H1 (cell line): Measurements from ENCODE around the gene RAPGEF6. TPM values are rescaled to one million over a fixed set of nuclear protein-coding genes. Genes with fewer than 3 reads are reported as not detected.

ENCODE experiments used
- CTCF ChIA-PET: fragments of 300-600 bp; sonication (Branson Sonifier 250); formaldehyde crosslinking; loops from one replicate; lab custom pipeline; 2021; ENCODE audit not compliant: partially characterized antibody; lab: Charles Lee
- POLR2A ChIA-PET: fragments of 300-600 bp; sonication (Branson Sonifier 250); formaldehyde crosslinking; loops from one replicate; lab custom pipeline; 2021; ENCODE audit warnings: inconsistent platforms; ENCODE audit not compliant: partially characterized antibody; lab: Charles Lee
- DNase-seq, 2 experiments: peaks; one replicate each; pipeline versions ENCODE4 v3.0.0 to v3.0.0-alpha.2; 2010 to 2022; ENCODE audit warnings: low spot score in 2 of 2, low read depth in 1 of 2, mixed read lengths in 1 of 2
- FAIRE-seq: peaks from 2 replicates; lab custom pipeline; 2011; peaks lifted over from hg19 to GRCh38; lab: Jason Lieb, UNC
- H2AFZ ChIP-seq: 2 replicates; pipeline ENCODE4 v1.8.1; 2012; ENCODE audit warnings: low read length, inconsistent platforms
- H2AK5ac ChIP-seq: 2 replicates; pipeline ENCODE4 v1.6.1; 2013; ENCODE audit warnings: low read depth, low read length
- H2BK120ac ChIP-seq: replicated peaks from 2 replicates; pipeline ENCODE3; 2013; ENCODE audit warnings: low read depth, low read length, inconsistent platforms
- H2BK12ac ChIP-seq: 2 replicates; pipeline ENCODE4 v1.6.1; 2013; ENCODE audit warnings: low read depth, low read length
- H2BK15ac ChIP-seq: 2 replicates; pipeline ENCODE4 v1.6.1; 2013; ENCODE audit warnings: low read length
- H2BK20ac ChIP-seq: 2 replicates; pipeline ENCODE4 v1.6.1; 2013; ENCODE audit warnings: low read length
- H2BK5ac ChIP-seq: 2 replicates; pipeline ENCODE4 v1.6.1; 2013; ENCODE audit warnings: low read depth, low read length
- H3K14ac ChIP-seq: 2 replicates; pipeline ENCODE4 v1.6.1; 2013; ENCODE audit warnings: inconsistent platforms; ENCODE audit not compliant: insufficient read length
- H3K18ac ChIP-seq: 2 replicates; pipeline ENCODE4 v1.6.1; 2013; ENCODE audit warnings: low read length; ENCODE audit errors: extremely low read depth
- H3K23ac ChIP-seq: 2 replicates; pipeline ENCODE4 v1.6.1; 2013; ENCODE audit warnings: inconsistent platforms; ENCODE audit not compliant: insufficient read length
- H3K23me2 ChIP-seq: 2 replicates; pipeline ENCODE4 v1.6.1; 2013; ENCODE audit warnings: low read depth, low read length
- H3K27ac ChIP-seq: 2 replicates; pipeline ENCODE4 v1.6.1; 2011; ENCODE audit warnings: low read depth, low read length, inconsistent platforms
- H3K27me3 ChIP-seq, 4 experiments: replicated peaks in 1 of 4; 1 replicate in 1 of 4; 2 replicates in 3 of 4; pipeline versions ENCODE4 v1.6.1 to v1.8.1; 2011 to 2013; ENCODE audit warnings: low read length in 3 of 4, mild to moderate bottlenecking in 3 of 4, inconsistent platforms in 2 of 4, mixed read lengths in 2 of 4, moderate library complexity in 1 of 4; ENCODE audit not compliant: control insufficient read depth in 3 of 4, insufficient read depth in 3 of 4; ENCODE audit errors: extremely low read depth in 1 of 4
- H3K36me3 ChIP-seq, 4 experiments: 2 replicates each; pipeline versions ENCODE4 v1.6.1 to v1.8.1; 2011 to 2013; ENCODE audit warnings: mild to moderate bottlenecking in 4 of 4, low read length in 3 of 4, moderate library complexity in 2 of 4, control low read depth in 1 of 4, inconsistent platforms in 1 of 4; ENCODE audit not compliant: insufficient read depth in 4 of 4, control insufficient read depth in 2 of 4
- H3K4ac ChIP-seq: replicated peaks from 2 replicates; pipeline ENCODE3; 2013; ENCODE audit warnings: low read length, low read depth, mixed read lengths, inconsistent platforms; ENCODE audit not compliant: insufficient read length
- H3K4me1 ChIP-seq, 4 experiments: replicated peaks in 1 of 4; 1 replicate in 1 of 4; 2 replicates in 3 of 4; pipeline versions ENCODE4 v1.6.1 to v1.8.1; 2011 to 2013; ENCODE audit warnings: low read length in 3 of 4, inconsistent platforms in 2 of 4, mixed read lengths in 1 of 4; ENCODE audit not compliant: insufficient read depth in 4 of 4, control insufficient read depth in 3 of 4
- H3K4me2 ChIP-seq, 2 experiments: 2 replicates each; pipeline versions ENCODE4 v1.6.1 to v1.8.1; 2011 to 2013; ENCODE audit warnings: low read depth in 2 of 2, low read length in 2 of 2, control low read depth in 1 of 2, inconsistent platforms in 1 of 2, mild to moderate bottlenecking in 1 of 2; ENCODE audit not compliant: insufficient read depth in 1 of 2
- H3K4me3 ChIP-seq, 4 experiments: fragments of 200-600, 300-600 bp in 1 of 4; sonication (generic), shearing (Covaris generic), sonication (Bioruptor Twin) in 1 of 4; 2 replicates each; pipeline versions ENCODE4 v1.5.1 to v1.8.1; 2011 to 2016; ENCODE audit warnings: low read length in 4 of 4, low read depth in 3 of 4, control low read depth in 2 of 4, inconsistent platforms in 2 of 4, mild to moderate bottlenecking in 2 of 4, mixed read lengths in 1 of 4, moderate library complexity in 1 of 4; ENCODE audit not compliant: insufficient read depth in 2 of 4; ENCODE audit errors: extremely low read depth in 1 of 4
- H3K56ac ChIP-seq: replicated peaks from 2 replicates; pipeline ENCODE3; 2013; ENCODE audit warnings: low read depth, mild to moderate bottlenecking, mixed read lengths, low read length, inconsistent platforms; ENCODE audit not compliant: insufficient read length
- H3K79me1 ChIP-seq: 2 replicates; pipeline ENCODE4 v1.6.1; 2013; ENCODE audit warnings: low read depth, low read length, control low read depth
- H3K79me2 ChIP-seq, 2 experiments: 2 replicates each; pipeline versions ENCODE4 v1.6.1 to v1.8.1; 2012 to 2013; ENCODE audit warnings: low read length in 2 of 2, mild to moderate bottlenecking in 2 of 2, inconsistent platforms in 1 of 2; ENCODE audit not compliant: insufficient read depth in 2 of 2, control insufficient read depth in 1 of 2
- H3K9ac ChIP-seq, 4 experiments: replicated peaks in 1 of 4; 1 replicate in 1 of 4; 2 replicates in 3 of 4; pipeline versions ENCODE4 v1.6.1 to v1.8.1; 2011 to 2013; ENCODE audit warnings: low read depth in 3 of 4, low read length in 3 of 4, control low read depth in 2 of 4, mild to moderate bottlenecking in 2 of 4, moderate library complexity in 2 of 4, inconsistent platforms in 1 of 4; ENCODE audit errors: extremely low read depth in 1 of 4
- H3K9me3 ChIP-seq, 2 experiments: 2 replicates each; pipeline versions ENCODE4 v1.6.1 to v1.8.1; 2012 to 2013; ENCODE audit warnings: mild to moderate bottlenecking in 2 of 2, moderate library complexity in 2 of 2, control low read depth in 1 of 2, inconsistent platforms in 1 of 2, low read depth in 1 of 2, low read length in 1 of 2, mixed read lengths in 1 of 2; ENCODE audit not compliant: insufficient read depth in 2 of 2
- H4K20me1 ChIP-seq, 2 experiments: replicated peaks in 1 of 2; 2 replicates each; pipeline versions ENCODE3 to v1.8.1; 2011 to 2013; ENCODE audit warnings: inconsistent platforms in 2 of 2, low read length in 2 of 2, mild to moderate bottlenecking in 1 of 2; ENCODE audit not compliant: insufficient read depth in 2 of 2, control insufficient read depth in 1 of 2
- H4K5ac ChIP-seq: 2 replicates; pipeline ENCODE4 v1.6.1; 2013; ENCODE audit warnings: low read length, low read depth, mixed read lengths, inconsistent platforms; ENCODE audit not compliant: insufficient read length
- H4K8ac ChIP-seq: 2 replicates; pipeline ENCODE4 v1.8.0; 2013; ENCODE audit warnings: mild to moderate bottlenecking, moderate library complexity, low read length, inconsistent platforms; ENCODE audit not compliant: insufficient read depth; ENCODE audit errors: extremely low read depth
- H4K91ac ChIP-seq: replicated peaks from 2 replicates; pipeline ENCODE3; 2013; ENCODE audit warnings: low read length, mixed read lengths, inconsistent platforms; ENCODE audit not compliant: insufficient read length
- GABPA ChIP-seq: IDR thresholded peaks from 2 replicates; pipeline ENCODE4 v1.6.1; 2011; ENCODE audit warnings: mild to moderate bottlenecking, low read length, moderate library complexity, borderline replicate concordance; ENCODE audit not compliant: insufficient read depth
- HDAC2 ChIP-seq, 2 experiments: fragments of 300-600 bp in 1 of 2; sonication (generic) in 1 of 2; IDR thresholded peaks; 2 replicates each; pipeline ENCODE4 v1.6.1; 2011 to 2012; ENCODE audit warnings: low read depth in 2 of 2, low read length in 2 of 2, mild to moderate bottlenecking in 2 of 2, moderate library complexity in 2 of 2, borderline replicate concordance in 1 of 2, inconsistent platforms in 1 of 2
- JUND ChIP-seq: IDR thresholded peaks from 2 replicates; pipeline ENCODE4 v1.6.1; 2011; ENCODE audit warnings: mild to moderate bottlenecking, improper control_type of control experiment, low read length
- WGBS, 2 experiments: shearing (Covaris generic) in 1 of 2; methylation state at CpG; one replicate each; pipeline versions ENCODE4 v1.1.6 to v1.1.7; 2013 to 2015; ENCODE audit warnings: low lambda C conversion rate in 2 of 2, mixed read lengths in 2 of 2, inconsistent platforms in 1 of 2, low coverage in 1 of 2, missing lambda C conversion rate in 1 of 2; ENCODE audit not compliant: insufficient replicate concordance in 2 of 2, insufficient coverage in 1 of 2, insufficient read length in 1 of 2; ENCODE audit errors: extremely low coverage in 1 of 2, missing lambda C conversion rate in 1 of 2; 5-methylcytosine and 5-hydroxymethylcytosine counted together
- polyA plus RNA-seq, 7 experiments: library from polyadenylated mRNA; depleted of rRNA in 3 of 7; stranded (reverse) in 5 of 7; unstranded in 2 of 7; fragments of >200 nt in 5 of 7; fragments of 200-250 nt in 2 of 7; gene quantifications; 1 replicate in 5 of 7; 2 replicates in 1 of 7; 4 replicates in 1 of 7; pipeline versions ENCODE4 v1.2.1 to v1.2.3, GENCODE V29; 2011 to 2013; ENCODE audit warnings: missing spikeins in 2 of 7, mixed read lengths in 2 of 7
- total RNA-seq: library from RNA; stranded (reverse); fragmentation: NEBNext Ultra II Directional; extraction: Animal tissue kit (Norgen Biotek cat#: 25700); gene quantifications from 2 replicates; pipeline ENCODE4 v1.2.1, GENCODE V29; 2021

RAPGEF6 gene
- total and polyA plus RNA-seq, 2 of the 8 experiments (the other 6 are each of a cell fraction or from before 2014, with no cell fraction given) = 4.8 to 20.0 TPM

GRCh38 chr5:131539251-131539650 is 95.8 kb downstream of the RAPGEF6 start:
- DNase-seq = no peak
- Histone ChIP-seq H4K8ac (no peak overlapping the region), H3K27ac (no peak overlapping the region), H3K36me3 (0 out of 8 replicates have a peak, but pooled peaks cover 0 to 3% (median 0%) of the 10 kb centered on the region in 4 experiments), H4K20me1 (peaks cover 0 to 2% of the 10 kb centered on the region in 2 experiments), H3K9me3 (no peaks in the 10 kb centered on the region), H2BK120ac (no peak overlapping the region), H3K14ac (no peak overlapping the region), H4K5ac (no peak overlapping the region), H3K27me3 (no peaks in the 10 kb centered on the region), H2BK15ac (no peak overlapping the region), H2AK5ac (no peak overlapping the region), H2AFZ (no peak overlapping the region), H3K4me1 (no peaks in the 10 kb centered on the region), H3K4ac (no peak overlapping the region), H2BK5ac (no peak overlapping the region), H3K9ac (peak overlapping the region in 1 of 4 experiments; percentile 34; a peak in 1 of 7 replicates), H4K91ac (no peak overlapping the region), H2BK20ac (no peak overlapping the region), H3K18ac (no peak overlapping the region), H3K56ac (no peak overlapping the region), H3K23ac (no peak overlapping the region), H3K23me2 (no peaks in the 10 kb centered on the region), H3K4me2 (no peak overlapping the region), H3K79me2 (no peaks in the 10 kb centered on the region), H2BK12ac (no peak overlapping the region), H3K4me3 (no peak overlapping the region), H3K79me1 (no peaks in the 10 kb centered on the region)
- FAIRE-seq = no peak
- TF ChIP-seq JUND = no peak
- TF ChIP-seq HDAC2 (IDR thresholded peaks at IDR 0.05; ENCODE audit: borderline replicate concordance in 1 of 2, low read depth in 2 of 2, low read length in 2 of 2) = no peak
- TF ChIP-seq GABPA = no peak
- CTCF ChIA-PET = interaction anchor here (0.6 kb wide), 1 partner anchor 422 kb away, joined by 3 read pairs; no protein-coding TSS in a partner anchor
- 75% methylated on average over 1 of the region's 1 CpG; no CpG with 5 or more reads in 1 of the 2 experiments for WGBS, 2 experiments
- POLR2A ChIA-PET = no interaction called here
